ENCODE results near the gene TLDC2. TPM values are rescaled to one million over a fixed set of nuclear protein-coding genes. Genes with fewer than 3 reads are reported as not detected.
A peak's percentile ranks its signal among the peaks of the same experiment; 100 is the strongest.

The TLDC2 gene
- total RNA-seq, 1 experiment from 2014 or later: not detected

GRCh38 chr20:36924167-36925045, 48.5 kb downstream of the TLDC2 start:
- BruUV-seq (replicated peaks): no TSS peak
- H3K36me3 ChIP-seq (ENCODE audit: control insufficient read depth, insufficient read depth, low read length): no peaks in the 10 kb centered on the region
- ChIA-PET POLR2A (no interaction called here), CTCF (interaction anchor here (0.7 kb wide), 1 partner anchor 59 kb away, joined by 3 read pairs; no protein-coding TSS in a partner anchor)
- TF ChIP-seq CTCF (IDR thresholded peaks at IDR 0.05; ENCODE audit: insufficient read depth in 1 of 2, low read depth in 1 of 2, low read length in 1 of 2, severe bottlenecking in 1 of 2, unreplicated experiment in 1 of 2): no peak
- intact Hi-C loops (cut with micrococcal nuclease; ENCODE audit: unreplicated experiment): no loop called here
- no peak overlapping the region for H3K4me3 ChIP-seq (ENCODE audit: low read depth, low read length)
- Mint-ChIP-seq H3K27me3 (ENCODE audit: insufficient read depth, unreplicated experiment) (no peaks in the 10 kb centered on the region), H3K27ac (ENCODE audit: unreplicated experiment) (no peak overlapping the region), H3K36me3 (ENCODE audit: insufficient read depth, unreplicated experiment) (peaks cover 18% of the 10 kb centered on the region), H3K4me3 (ENCODE audit: unreplicated experiment) (no peak overlapping the region), H3K9me3 (ENCODE audit: unreplicated experiment) (no peaks in the 10 kb centered on the region), H3K4me1 (ENCODE audit: low read depth, unreplicated experiment) (peaks cover 20% of the 10 kb centered on the region)
- no peaks in the 10 kb centered on the region for H3K9me3 ChIP-seq
- H3K4me1 ChIP-seq: peaks cover 10% of the 10 kb centered on the region
- no peak for DNase-seq
- no peaks in the 10 kb centered on the region for H3K27me3 ChIP-seq (replicated peaks; ENCODE audit: control insufficient read depth, insufficient read depth, low read length)

GRCh38 chr20:36925234-36925633, 49.3 kb downstream of the TLDC2 start:
- H3K4me3 Mint-ChIP-seq (ENCODE audit: unreplicated experiment): no peak overlapping the region
- peaks cover 20% of the 10 kb centered on the region for H3K4me1 Mint-ChIP-seq (ENCODE audit: low read depth, unreplicated experiment)
- Histone ChIP-seq H3K36me3 (ENCODE audit: control insufficient read depth, insufficient read depth, low read length) (no peaks in the 10 kb centered on the region), H3K4me1 (peaks cover 10% of the 10 kb centered on the region), H3K4me3 (ENCODE audit: low read depth, low read length) (no peak overlapping the region), H3K9me3 (no peaks in the 10 kb centered on the region), H3K27me3 (replicated peaks; ENCODE audit: control insufficient read depth, insufficient read depth, low read length) (no peaks in the 10 kb centered on the region)
- no peaks in the 10 kb centered on the region for H3K9me3 Mint-ChIP-seq (ENCODE audit: unreplicated experiment)
- POLR2A ChIA-PET: no interaction called here
- no peak overlapping the region for H3K27ac Mint-ChIP-seq (ENCODE audit: unreplicated experiment)
- intact Hi-C loops (cut with micrococcal nuclease; ENCODE audit: unreplicated experiment): no loop called here
- no peak for DNase-seq
- TF ChIP-seq CTCF (IDR thresholded peaks at IDR 0.05; ENCODE audit: insufficient read depth in 1 of 2, low read depth in 1 of 2, low read length in 1 of 2, severe bottlenecking in 1 of 2, unreplicated experiment in 1 of 2): no peak
- CTCF ChIA-PET: no interaction called here
- H3K27me3 Mint-ChIP-seq (ENCODE audit: insufficient read depth, unreplicated experiment): no peaks in the 10 kb centered on the region
- BruUV-seq (replicated peaks): no TSS peak
- peaks cover 21% of the 10 kb centered on the region for H3K36me3 Mint-ChIP-seq (ENCODE audit: insufficient read depth, unreplicated experiment)

GRCh38 chr20:36926653-36927200, 50.8 kb downstream of the TLDC2 start:
- Histone ChIP-seq H3K9me3 (no peaks in the 10 kb centered on the region), H3K27me3 (replicated peaks; ENCODE audit: control insufficient read depth, insufficient read depth, low read length) (no peaks in the 10 kb centered on the region), H3K36me3 (ENCODE audit: control insufficient read depth, insufficient read depth, low read length) (no peaks in the 10 kb centered on the region), H3K4me1 (peaks cover 10% of the 10 kb centered on the region), H3K4me3 (ENCODE audit: low read depth, low read length) (no peak overlapping the region)
- ChIA-PET POLR2A (no interaction called here), CTCF (no interaction called here)
- Mint-ChIP-seq H3K9me3 (ENCODE audit: unreplicated experiment) (no peaks in the 10 kb centered on the region), H3K27me3 (ENCODE audit: insufficient read depth, unreplicated experiment) (no peaks in the 10 kb centered on the region), H3K27ac (ENCODE audit: unreplicated experiment) (no peak overlapping the region), H3K4me3 (ENCODE audit: unreplicated experiment) (no peak overlapping the region), H3K4me1 (ENCODE audit: low read depth, unreplicated experiment) (peaks cover 20% of the 10 kb centered on the region), H3K36me3 (ENCODE audit: insufficient read depth, unreplicated experiment) (peaks cover 21% of the 10 kb centered on the region)
- intact Hi-C loops (cut with micrococcal nuclease; ENCODE audit: unreplicated experiment): no loop called here
- TF ChIP-seq CTCF (IDR thresholded peaks at IDR 0.05; ENCODE audit: insufficient read depth in 1 of 2, low read depth in 1 of 2, low read length in 1 of 2, severe bottlenecking in 1 of 2, unreplicated experiment in 1 of 2): no peak
- TSS peak; percentile 14 for BruUV-seq (replicated peaks)
- no peak for DNase-seq
